Fibroblast of lung (primary cell): ENCODE measurements around the gene OTUD3. TPM values are rescaled to one million over a fixed set of nuclear protein-coding genes. Genes with fewer than 3 reads are reported as not detected.

Experiments used
- DNase-seq, 2 donors: peaks; one replicate each; pipeline versions ENCODE4 v3.0.0 to v3.0.0-alpha.2; 2010; ENCODE audit warnings: low read depth in 2 of 2
- H2AFZ ChIP-seq: 2 replicates; pipeline ENCODE4 v1.5.1; 2012; ENCODE audit warnings: low read length, control low read depth, inconsistent platforms
- H3K27ac ChIP-seq: 2 replicates; pipeline ENCODE4 v1.5.1; 2011; ENCODE audit warnings: low read length, control low read depth; ENCODE audit not compliant: insufficient read depth
- H3K27me3 ChIP-seq: 2 replicates; pipeline ENCODE4 v1.5.1; 2011; ENCODE audit warnings: mild to moderate bottlenecking, low read length; ENCODE audit not compliant: control insufficient read depth, insufficient read depth
- H3K36me3 ChIP-seq: 2 replicates; pipeline ENCODE4 v1.5.1; 2011; ENCODE audit warnings: low read length; ENCODE audit not compliant: control insufficient read depth, insufficient read depth
- H3K4me1 ChIP-seq: 2 replicates; pipeline ENCODE4 v1.5.1; 2011; ENCODE audit warnings: low read length; ENCODE audit not compliant: control insufficient read depth, insufficient read depth; ENCODE audit errors: extremely low read depth
- H3K4me2 ChIP-seq: 2 replicates; pipeline ENCODE4 v1.5.1; 2011; ENCODE audit warnings: low read length, control low read depth; ENCODE audit not compliant: insufficient read depth; ENCODE audit errors: extremely low read depth
- H3K4me3 ChIP-seq, 4 experiments: fragments of 200-600 bp in 1 of 4; sonication (generic) in 1 of 4; replicated peaks in 1 of 4; 2 replicates each; pipeline ENCODE4 v1.5.1; 2011 to 2016; ENCODE audit warnings: low read length in 4 of 4, low read depth in 3 of 4, mild to moderate bottlenecking in 3 of 4, control low read depth in 2 of 4, inconsistent platforms in 1 of 4, mixed read lengths in 1 of 4; ENCODE audit not compliant: insufficient read depth in 1 of 4; ENCODE audit errors: control extremely low read depth in 1 of 4
- H3K79me2 ChIP-seq: 2 replicates; pipeline ENCODE4 v1.5.1; 2012; ENCODE audit warnings: mild to moderate bottlenecking, low read length, inconsistent platforms; ENCODE audit not compliant: control insufficient read depth, insufficient read depth
- H3K9ac ChIP-seq: 2 replicates; pipeline ENCODE4 v1.5.1; 2011; ENCODE audit warnings: mild to moderate bottlenecking, low read length, control low read depth; ENCODE audit not compliant: insufficient read depth
- H3K9me3 ChIP-seq: 2 replicates; pipeline ENCODE4 v1.5.1; 2012; ENCODE audit warnings: low read depth, low read length; ENCODE audit not compliant: control insufficient read depth, insufficient read depth
- H4K20me1 ChIP-seq: 2 replicates; pipeline ENCODE4 v1.5.1; 2011; ENCODE audit warnings: low read length; ENCODE audit not compliant: control insufficient read depth, insufficient read depth; ENCODE audit errors: extremely low read depth
- EZH2 ChIP-seq: IDR thresholded peaks from 2 replicates; pipeline ENCODE4 v1.5.1; 2012; ENCODE audit warnings: low read length, control low read depth, mild to moderate bottlenecking; ENCODE audit errors: missing control alignments
- polyA plus RNA-seq, 2 donors: library from polyadenylated mRNA; depleted of rRNA in 1 of 2; stranded (reverse) in 1 of 2; unstranded in 1 of 2; fragments of >200 nt; gene quantifications; 2 replicates each; pipeline ENCODE4 v1.2.1, GENCODE V29; 2011 to 2012; ENCODE audit warnings: missing spikeins in 1 of 2
- total RNA-seq: library from RNA; depleted of rRNA; stranded (reverse); fragments of >200 nt; gene quantifications from 2 replicates; pipeline ENCODE4 v1.2.1, GENCODE V29; 2014
- TF ChIP-seq, protein P1 (sequence below), 2 donors: IDR thresholded peaks in 1 of 2; conservative IDR thresholded peaks in 1 of 2; 1 replicate in 1 of 2; 2 replicates in 1 of 2; pipeline ENCODE4 v1.5.1; 2011 to 2012; ENCODE audit warnings: low read length in 2 of 2, control low read depth in 1 of 2, inconsistent platforms in 1 of 2, low read depth in 1 of 2, mild to moderate bottlenecking in 1 of 2

OTUD3 gene
- total and polyA plus RNA-seq, 2 donors (not counting 1 experiment from before 2014, with no cell fraction given) = 3.0 to 5.0 TPM

DNA sequence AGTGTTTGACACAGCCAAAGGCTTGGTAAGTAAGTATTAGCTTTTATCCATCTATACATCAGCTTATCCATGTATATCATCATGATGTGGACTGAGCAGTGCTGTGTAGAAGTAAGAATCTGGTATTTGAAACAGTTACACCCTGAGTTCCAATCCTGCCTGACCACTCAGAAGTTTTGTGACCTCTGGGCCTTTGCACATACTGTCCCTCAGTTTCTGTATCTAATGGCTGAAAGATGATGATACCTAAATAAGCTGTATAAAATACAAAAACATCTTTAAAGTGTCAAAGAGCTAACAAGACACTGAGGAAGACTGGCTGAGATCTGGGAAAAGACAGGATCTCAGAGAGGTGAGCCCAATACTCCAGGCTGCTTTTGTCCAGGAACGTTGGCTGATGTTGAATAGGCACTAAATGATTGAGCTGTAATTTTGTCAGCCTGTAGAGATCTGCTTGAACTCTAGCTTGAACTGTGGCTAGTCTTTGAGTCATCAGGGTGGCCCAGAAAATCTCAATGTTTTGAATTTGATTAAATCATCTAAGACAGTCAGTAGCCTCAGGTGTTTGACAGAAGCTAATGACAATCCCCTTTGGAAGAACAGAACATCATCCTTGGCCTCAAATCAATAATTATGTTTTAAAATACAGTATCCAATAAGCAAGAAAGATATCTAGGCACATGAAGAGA, 20.2 kb upstream of the OTUD3 start:
- no peak overlapping the region for H3K27ac ChIP-seq
- H3K36me3 ChIP-seq = no peaks in the 10 kb centered on the region
- no peak overlapping the region for H3K4me3 ChIP-seq
- H2AFZ ChIP-seq = no peak overlapping the region
- H3K27me3 ChIP-seq = no peaks in the 10 kb centered on the region
- DNase-seq = no peak
- no peak for TF ChIP-seq EZH2
- TF ChIP-seq, protein P1, sequence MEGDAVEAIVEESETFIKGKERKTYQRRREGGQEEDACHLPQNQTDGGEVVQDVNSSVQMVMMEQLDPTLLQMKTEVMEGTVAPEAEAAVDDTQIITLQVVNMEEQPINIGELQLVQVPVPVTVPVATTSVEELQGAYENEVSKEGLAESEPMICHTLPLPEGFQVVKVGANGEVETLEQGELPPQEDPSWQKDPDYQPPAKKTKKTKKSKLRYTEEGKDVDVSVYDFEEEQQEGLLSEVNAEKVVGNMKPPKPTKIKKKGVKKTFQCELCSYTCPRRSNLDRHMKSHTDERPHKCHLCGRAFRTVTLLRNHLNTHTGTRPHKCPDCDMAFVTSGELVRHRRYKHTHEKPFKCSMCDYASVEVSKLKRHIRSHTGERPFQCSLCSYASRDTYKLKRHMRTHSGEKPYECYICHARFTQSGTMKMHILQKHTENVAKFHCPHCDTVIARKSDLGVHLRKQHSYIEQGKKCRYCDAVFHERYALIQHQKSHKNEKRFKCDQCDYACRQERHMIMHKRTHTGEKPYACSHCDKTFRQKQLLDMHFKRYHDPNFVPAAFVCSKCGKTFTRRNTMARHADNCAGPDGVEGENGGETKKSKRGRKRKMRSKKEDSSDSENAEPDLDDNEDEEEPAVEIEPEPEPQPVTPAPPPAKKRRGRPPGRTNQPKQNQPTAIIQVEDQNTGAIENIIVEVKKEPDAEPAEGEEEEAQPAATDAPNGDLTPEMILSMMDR (conservative IDR thresholded peaks at IDR 0.05 in 1 of 2, IDR thresholded peaks at IDR 0.05 in 1 of 2; ENCODE audit: low read depth in 1 of 2, low read length in 2 of 2) = no peak
- H3K4me2 ChIP-seq = no peak overlapping the region
- no peaks in the 10 kb centered on the region for H3K9me3 ChIP-seq
- H3K79me2 ChIP-seq = no peaks in the 10 kb centered on the region
- no peak overlapping the region for H3K9ac ChIP-seq
- peaks cover 4% of the 10 kb centered on the region for H3K4me1 ChIP-seq
- H4K20me1 ChIP-seq = no peaks in the 10 kb centered on the region

DNA sequence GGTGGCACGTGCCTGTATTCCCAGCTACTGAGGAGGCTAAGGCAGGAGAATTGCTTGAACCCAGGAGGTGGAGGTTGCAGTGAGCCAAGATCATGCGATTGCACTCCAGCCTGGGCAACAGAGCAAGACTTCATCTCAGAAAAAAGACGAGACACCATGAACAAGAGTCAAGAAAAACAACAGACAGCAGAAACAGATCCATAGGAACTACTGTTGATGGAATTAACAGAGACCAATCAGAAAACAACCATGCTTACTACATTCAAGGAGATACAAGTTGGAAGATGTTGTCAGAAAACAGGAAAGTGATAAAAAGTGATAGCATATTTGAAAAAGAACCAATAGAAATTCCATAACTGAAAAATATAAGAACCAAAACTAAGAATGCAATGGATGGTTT, 19.3 kb upstream of the OTUD3 start:
- Histone ChIP-seq H3K79me2 (no peaks in the 10 kb centered on the region), H3K9me3 (no peaks in the 10 kb centered on the region)
- DNase-seq = no peak

DNA sequence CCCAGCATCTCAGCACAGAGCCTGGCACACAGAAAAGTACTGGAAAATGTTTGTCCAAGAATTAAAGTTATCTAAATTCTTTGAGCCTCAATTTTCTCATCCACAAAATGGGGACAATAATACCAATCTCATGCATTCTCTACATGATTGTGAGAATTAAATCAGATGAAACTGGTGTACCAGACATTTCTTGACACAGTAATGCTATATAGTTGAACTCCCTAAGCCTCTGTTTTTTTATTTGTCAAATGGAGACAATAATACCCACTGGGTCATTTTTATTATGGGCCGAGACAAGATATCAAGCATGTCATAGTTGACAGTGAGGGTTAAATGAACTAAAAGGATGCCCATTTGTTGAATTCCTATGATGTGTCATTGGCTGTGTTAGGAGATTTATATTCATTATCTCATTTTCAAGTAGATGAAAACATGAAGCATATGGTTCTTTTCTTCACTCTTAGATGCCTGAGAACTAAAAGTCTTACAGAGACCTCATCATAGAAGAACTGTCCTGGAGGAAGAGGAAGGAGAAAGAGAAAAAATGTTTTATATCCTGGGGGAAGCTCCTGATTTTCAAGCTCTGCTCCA, 17.5 kb upstream of the OTUD3 start:
- TF ChIP-seq, protein P1 (conservative IDR thresholded peaks at IDR 0.05 in 1 of 2, IDR thresholded peaks at IDR 0.05 in 1 of 2; ENCODE audit: low read depth in 1 of 2, low read length in 2 of 2) = no peak
- no peak for TF ChIP-seq EZH2
- Histone ChIP-seq H3K27me3 (no peaks in the 10 kb centered on the region), H3K27ac (no peak overlapping the region), H3K4me2 (no peak overlapping the region), H4K20me1 (no peaks in the 10 kb centered on the region), H2AFZ (no peak overlapping the region), H3K36me3 (no peaks in the 10 kb centered on the region), H3K9ac (no peak overlapping the region), H3K4me1 (peaks cover 4% of the 10 kb centered on the region), H3K4me3 (no peak overlapping the region), H3K9me3 (no peaks in the 10 kb centered on the region), H3K79me2 (no peaks in the 10 kb centered on the region)
- DNase-seq = no peak

More for the DNA sequence above, 19.3 kb upstream of the OTUD3 start:
- TF ChIP-seq, protein P1 (conservative IDR thresholded peaks at IDR 0.05 in 1 of 2, IDR thresholded peaks at IDR 0.05 in 1 of 2; ENCODE audit: low read depth in 1 of 2, low read length in 2 of 2) = no peak
- TF ChIP-seq EZH2 = no peak
- H4K20me1 ChIP-seq = no peaks in the 10 kb centered on the region
- H2AFZ ChIP-seq = no peak overlapping the region
- H3K4me2 ChIP-seq = no peak overlapping the region
- no peaks in the 10 kb centered on the region for H3K36me3 ChIP-seq
- H3K27me3 ChIP-seq = no peaks in the 10 kb centered on the region
- H3K27ac ChIP-seq = no peak overlapping the region
- H3K4me1 ChIP-seq = peaks cover 4% of the 10 kb centered on the region
- no peak overlapping the region for H3K9ac ChIP-seq
- H3K4me3 ChIP-seq = no peak overlapping the region
